IPS-20b (cell line): ENCODE results near the gene RASAL2.

ENCODE experiments used
- H3K27ac ChIP-seq: one replicate; pipeline ENCODE4 v1.5.1; 2013; ENCODE audit warnings: low read length
- H3K27me3 ChIP-seq: 2 replicates; pipeline ENCODE4 v1.6.1; 2013; ENCODE audit warnings: mild to moderate bottlenecking, low read length, inconsistent platforms; ENCODE audit not compliant: insufficient read depth
- H3K36me3 ChIP-seq: 2 replicates; pipeline ENCODE4 v1.6.1; 2013; ENCODE audit warnings: low read depth, mild to moderate bottlenecking, inconsistent platforms, low read length, moderate library complexity; ENCODE audit not compliant: insufficient read depth
- H3K4me1 ChIP-seq: 2 replicates; pipeline ENCODE4 v1.6.1; 2013; ENCODE audit warnings: mild to moderate bottlenecking, control low read depth, inconsistent platforms, low read length, moderate library complexity; ENCODE audit not compliant: insufficient read depth
- H3K4me3 ChIP-seq: 2 replicates; pipeline ENCODE4 v1.5.1; 2013; ENCODE audit warnings: mild to moderate bottlenecking, low read length, inconsistent platforms
- H3K9ac ChIP-seq: 2 replicates; pipeline ENCODE4 v1.6.1; 2013; ENCODE audit warnings: low read depth, mild to moderate bottlenecking, inconsistent platforms, low read length, moderate library complexity
- H3K9me3 ChIP-seq: 2 replicates; pipeline ENCODE4 v1.6.1; 2013; ENCODE audit warnings: mild to moderate bottlenecking, low read depth, low read length, inconsistent platforms; ENCODE audit not compliant: insufficient read depth

RASAL2 gene

DNA sequence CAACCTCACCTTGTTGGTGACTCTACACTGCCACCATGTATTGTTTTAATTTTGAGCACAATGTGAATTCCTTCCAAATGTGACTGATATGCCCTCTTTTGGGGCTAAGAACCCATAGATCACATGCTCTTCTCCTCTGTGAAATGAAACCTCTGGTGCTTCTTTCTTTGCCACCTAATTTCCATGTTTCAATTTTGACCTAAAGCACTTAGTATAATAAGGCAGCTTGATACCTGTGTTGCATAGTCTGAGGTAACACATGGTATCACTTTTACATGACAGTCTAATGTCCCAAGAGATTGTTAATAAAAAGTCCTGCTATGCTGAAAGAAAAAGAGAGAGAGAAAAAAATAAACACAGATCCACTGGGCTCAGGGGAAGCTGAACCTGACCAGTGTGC lies 378.6 kb downstream of the RASAL2 start:
- Histone ChIP-seq H3K9me3 (no peaks in the 10 kb centered on the region), H3K9ac (no peak overlapping the region), H3K4me1 (peaks cover 9% of the 10 kb centered on the region), H3K27ac (no peak overlapping the region), H3K4me3 (no peak overlapping the region), H3K36me3 (peaks cover 46% of the 10 kb centered on the region), H3K27me3 (no peaks in the 10 kb centered on the region)

DNA sequence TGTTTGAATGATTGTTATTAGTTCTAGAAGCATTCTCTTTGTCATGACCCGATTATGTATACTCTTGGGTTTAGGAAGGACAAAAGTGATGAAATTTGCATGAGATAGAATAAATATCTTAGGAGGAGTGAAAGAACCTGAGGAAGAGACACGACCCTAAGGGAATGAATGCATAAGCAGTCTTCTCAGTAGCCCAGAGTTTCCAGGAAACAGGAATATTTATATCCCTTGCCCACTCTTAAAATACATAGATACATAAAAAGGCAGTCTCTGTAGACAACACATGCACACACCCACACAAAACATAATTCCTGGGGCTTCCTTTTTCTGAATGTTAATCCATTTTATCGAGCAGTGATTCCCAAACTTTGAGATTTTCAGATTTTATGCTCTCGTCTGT lies 383.5 kb downstream of the RASAL2 start:
- Histone ChIP-seq H3K36me3 (peaks cover 24% of the 10 kb centered on the region), H3K4me1 (peaks cover 9% of the 10 kb centered on the region), H3K9me3 (no peaks in the 10 kb centered on the region), H3K9ac (no peak overlapping the region), H3K27me3 (no peaks in the 10 kb centered on the region), H3K27ac (no peak overlapping the region), H3K4me3 (no peak overlapping the region)

DNA sequence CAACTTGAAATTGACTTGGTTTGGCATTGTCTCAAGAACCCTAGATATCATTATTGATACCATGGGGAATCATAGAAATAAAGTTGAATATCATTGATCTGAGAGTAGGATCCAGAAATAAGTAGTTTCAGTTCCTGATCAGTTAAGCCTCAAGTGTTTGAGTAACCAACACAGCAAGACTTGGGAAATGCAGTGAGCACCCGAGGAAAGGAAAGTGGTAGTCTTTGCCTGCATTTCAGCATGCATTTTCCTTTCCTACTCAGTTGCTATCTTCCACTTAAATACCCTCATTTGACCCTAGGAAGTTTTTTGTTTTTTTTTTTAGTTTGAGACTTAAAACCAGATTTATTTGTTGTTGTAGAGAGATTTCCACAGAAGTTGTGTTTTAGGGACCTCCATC lies 383.9 kb downstream of the RASAL2 start:
- peaks cover 20% of the 10 kb centered on the region for H3K36me3 ChIP-seq
- no peaks in the 10 kb centered on the region for H3K27me3 ChIP-seq
- no peak overlapping the region for H3K4me3 ChIP-seq
- no peak overlapping the region for H3K9ac ChIP-seq
- peaks cover 9% of the 10 kb centered on the region for H3K4me1 ChIP-seq
- no peaks in the 10 kb centered on the region for H3K9me3 ChIP-seq
- H3K27ac ChIP-seq, result no peak overlapping the region

DNA sequence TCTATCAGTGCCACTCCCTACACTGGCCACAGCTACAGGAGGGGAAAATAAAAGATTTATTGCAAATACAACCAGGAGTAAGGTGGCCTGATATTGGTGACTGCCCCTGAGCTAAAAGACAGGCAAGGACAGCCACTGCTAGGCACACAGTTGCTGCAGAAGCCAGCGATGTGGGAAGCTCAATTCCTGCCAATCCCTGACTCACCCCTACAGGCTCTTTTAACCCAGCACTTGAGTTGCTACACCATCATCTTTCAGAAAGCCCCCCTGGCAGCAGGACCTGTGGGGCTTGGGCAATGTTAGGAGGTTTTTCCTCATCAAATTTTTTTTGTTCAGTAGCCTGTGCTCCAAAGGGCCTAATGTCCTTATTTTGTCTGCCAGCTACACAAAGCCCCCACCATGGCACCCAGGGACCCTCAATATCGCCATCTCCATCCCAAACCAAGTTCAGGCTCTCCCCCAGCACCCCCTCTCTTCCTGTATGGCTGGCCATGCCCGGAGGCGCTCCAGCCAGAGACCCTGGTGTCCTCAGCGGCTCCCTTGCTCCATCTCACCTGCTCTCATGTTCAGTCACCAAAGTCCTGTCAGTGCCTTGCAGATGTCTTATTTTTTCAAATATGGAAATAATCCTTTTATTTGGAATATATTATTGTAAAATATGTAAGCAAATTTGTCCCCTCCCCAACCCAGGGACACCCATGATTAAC lies 389.5 kb downstream of the RASAL2 start:
- H3K9me3 ChIP-seq, result no peaks in the 10 kb centered on the region
- H3K4me3 ChIP-seq, result no peak overlapping the region
- H3K9ac ChIP-seq, result no peak overlapping the region
- no peaks in the 10 kb centered on the region for H3K4me1 ChIP-seq
- H3K27me3 ChIP-seq, result no peaks in the 10 kb centered on the region
- H3K36me3 ChIP-seq, result no peaks in the 10 kb centered on the region
- H3K27ac ChIP-seq, result no peak overlapping the region

DNA sequence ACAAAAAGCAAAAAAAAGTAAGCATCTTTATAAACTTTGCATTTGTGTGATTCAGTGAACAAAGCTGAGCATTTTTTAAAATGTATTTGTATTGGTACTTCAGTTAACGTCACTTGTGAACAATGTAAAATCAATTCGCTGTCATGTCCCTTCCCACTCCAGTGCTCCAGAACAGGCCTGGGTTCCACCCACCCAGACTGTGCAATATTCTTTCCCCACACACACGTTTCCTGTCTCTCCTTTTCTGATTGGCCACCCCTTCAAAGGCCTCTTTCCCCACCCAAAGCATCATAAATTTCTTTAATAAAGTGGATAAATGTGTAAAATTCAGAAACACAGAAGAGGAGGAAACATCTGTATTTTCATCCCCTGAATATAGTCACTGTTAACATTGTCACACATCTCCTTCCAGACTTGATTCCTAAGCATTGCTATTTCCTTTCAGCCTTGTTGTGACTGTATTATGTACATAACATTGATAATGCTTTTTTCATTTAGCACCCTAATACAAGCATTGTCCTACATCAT lies 390.9 kb downstream of the RASAL2 start:
- no peak overlapping the region for H3K27ac ChIP-seq
- H3K9ac ChIP-seq, result no peak overlapping the region
- H3K4me3 ChIP-seq, result no peak overlapping the region
- H3K27me3 ChIP-seq, result no peaks in the 10 kb centered on the region
- no peaks in the 10 kb centered on the region for H3K36me3 ChIP-seq
- H3K9me3 ChIP-seq, result no peaks in the 10 kb centered on the region
- no peaks in the 10 kb centered on the region for H3K4me1 ChIP-seq

DNA sequence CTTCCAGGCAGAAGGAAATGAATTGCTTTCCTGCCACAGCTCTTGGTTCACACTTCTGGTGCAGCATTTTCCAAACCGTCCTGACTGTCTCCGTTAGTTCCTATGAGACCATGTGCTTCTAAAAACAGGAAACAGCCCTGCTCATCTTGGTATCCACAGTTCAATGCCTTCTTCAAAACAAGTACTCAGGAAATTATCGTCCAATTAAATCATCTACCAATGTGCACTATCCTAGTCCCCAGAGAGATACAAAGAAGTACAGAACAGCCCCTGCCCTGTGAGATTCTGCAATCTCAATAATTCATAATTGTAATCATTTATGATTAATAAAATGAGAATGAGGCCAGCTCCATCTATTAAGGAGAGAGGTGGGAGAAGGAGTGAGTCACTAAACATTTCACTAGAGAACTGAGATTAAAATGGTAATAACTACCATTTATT lies 391.7 kb downstream of the RASAL2 start:
- Histone ChIP-seq H3K9ac (no peak overlapping the region), H3K36me3 (no peaks in the 10 kb centered on the region), H3K4me1 (no peaks in the 10 kb centered on the region), H3K27ac (no peak overlapping the region), H3K9me3 (no peaks in the 10 kb centered on the region), H3K27me3 (no peaks in the 10 kb centered on the region), H3K4me3 (no peak overlapping the region)

DNA sequence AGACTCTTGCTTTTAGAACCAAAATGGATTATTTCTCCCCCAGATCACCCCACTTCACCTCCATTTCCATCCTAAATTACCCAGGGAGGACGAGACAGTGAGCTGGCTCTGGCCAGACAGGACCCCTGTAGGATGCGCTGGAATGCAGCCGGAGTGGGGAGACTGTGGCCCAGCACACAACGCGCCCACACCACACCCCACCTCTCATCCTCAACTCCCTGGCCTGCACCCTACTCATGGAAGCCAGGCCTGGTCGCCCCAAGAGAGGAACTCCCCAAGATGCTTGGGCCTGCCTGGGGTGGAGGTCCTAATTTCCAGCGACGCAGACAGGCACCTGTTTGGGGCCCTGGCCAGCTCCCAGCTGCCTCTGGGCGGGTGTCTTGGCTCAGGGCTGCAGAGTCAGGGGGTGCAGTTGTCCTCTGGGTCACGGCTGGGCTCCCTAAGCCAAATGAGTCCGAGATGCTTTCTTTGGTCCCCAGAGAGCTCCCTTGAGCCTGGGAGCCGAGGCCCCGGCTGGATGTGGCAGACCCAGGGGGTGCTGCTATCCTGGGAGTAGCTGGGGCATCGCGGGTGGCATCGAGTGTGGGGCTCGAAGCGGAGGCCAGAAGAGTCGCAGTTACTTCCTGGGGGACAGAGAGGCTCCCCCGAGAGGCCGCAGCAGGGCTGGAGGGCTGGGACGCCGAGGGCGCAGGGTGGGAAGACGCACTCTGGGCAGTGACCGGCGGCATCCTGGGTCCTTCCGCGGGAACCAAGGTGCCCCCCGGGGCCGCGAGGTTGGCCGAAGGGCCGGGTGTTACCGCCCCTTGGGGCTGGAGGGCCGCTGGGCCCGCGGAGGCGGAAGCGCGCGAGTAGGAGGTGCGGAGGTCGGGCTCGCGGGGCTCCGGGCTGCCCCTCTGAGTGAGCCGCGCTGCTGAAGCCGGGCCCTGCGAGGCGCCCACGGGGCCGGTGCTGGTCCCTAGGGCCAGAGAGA lies 392.5 kb downstream of the RASAL2 start:
- Histone ChIP-seq H3K9me3 (no peaks in the 10 kb centered on the region), H3K36me3 (no peaks in the 10 kb centered on the region), H3K9ac (no peak overlapping the region), H3K27me3 (no peaks in the 10 kb centered on the region), H3K4me3 (no peak overlapping the region), H3K4me1 (no peaks in the 10 kb centered on the region), H3K27ac (no peak overlapping the region)

DNA sequence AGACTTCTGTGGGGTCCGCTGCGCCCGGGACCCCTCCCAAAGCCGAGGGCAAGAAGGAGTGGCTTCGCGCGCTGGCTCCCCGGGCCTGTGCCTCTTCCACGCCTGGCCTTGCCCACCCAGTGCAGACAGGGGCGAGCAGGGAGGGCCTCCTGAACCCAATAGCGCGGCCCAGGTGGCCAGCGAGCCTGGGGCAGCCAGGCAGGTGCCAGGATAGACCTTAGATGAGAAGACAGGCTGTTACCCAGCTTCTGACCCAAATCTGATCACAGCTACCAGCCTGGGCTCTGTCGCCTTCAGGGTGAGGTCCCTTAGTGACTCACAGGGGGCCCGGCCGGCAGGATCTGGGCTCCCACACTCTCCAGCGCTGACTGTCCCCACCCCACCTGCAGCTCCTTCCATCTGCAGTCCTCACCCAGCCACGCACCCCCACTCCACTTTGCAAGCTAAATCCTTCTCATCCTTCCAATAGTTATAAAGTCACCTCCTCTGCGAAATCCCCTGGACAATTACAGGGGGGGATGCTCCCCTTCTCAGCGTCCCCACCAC lies 393.2 kb downstream of the RASAL2 start:
- Histone ChIP-seq H3K36me3 (no peaks in the 10 kb centered on the region), H3K4me1 (no peaks in the 10 kb centered on the region), H3K9ac (no peak overlapping the region), H3K27ac (no peak overlapping the region), H3K4me3 (no peak overlapping the region), H3K9me3 (no peaks in the 10 kb centered on the region), H3K27me3 (no peaks in the 10 kb centered on the region)

DNA sequence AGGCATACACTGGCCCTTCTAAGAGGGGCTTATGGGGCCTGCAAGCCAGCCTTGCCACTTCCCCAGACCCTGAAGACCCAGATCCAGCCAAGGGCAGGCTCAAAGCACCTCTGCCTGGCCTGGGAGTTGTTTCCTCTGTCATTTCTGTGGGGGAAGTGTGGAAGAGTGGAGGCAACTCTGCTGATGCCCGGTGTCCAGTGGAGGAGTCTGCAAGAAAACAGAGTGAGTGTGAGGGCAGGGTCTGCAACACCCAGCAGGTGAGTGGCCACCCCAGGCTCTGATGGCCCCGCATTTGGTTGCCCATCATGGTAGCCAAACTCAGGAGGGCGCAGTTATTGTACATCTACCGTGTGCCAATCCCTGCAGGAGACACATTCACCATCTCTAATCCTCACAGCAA lies 394.5 kb downstream of the RASAL2 start:
- H3K36me3 ChIP-seq, result no peaks in the 10 kb centered on the region
- H3K9ac ChIP-seq, result no peak overlapping the region
- H3K4me1 ChIP-seq, result no peaks in the 10 kb centered on the region
- H3K27me3 ChIP-seq, result no peaks in the 10 kb centered on the region
- no peaks in the 10 kb centered on the region for H3K9me3 ChIP-seq
- no peak overlapping the region for H3K4me3 ChIP-seq
- H3K27ac ChIP-seq, result no peak overlapping the region

DNA sequence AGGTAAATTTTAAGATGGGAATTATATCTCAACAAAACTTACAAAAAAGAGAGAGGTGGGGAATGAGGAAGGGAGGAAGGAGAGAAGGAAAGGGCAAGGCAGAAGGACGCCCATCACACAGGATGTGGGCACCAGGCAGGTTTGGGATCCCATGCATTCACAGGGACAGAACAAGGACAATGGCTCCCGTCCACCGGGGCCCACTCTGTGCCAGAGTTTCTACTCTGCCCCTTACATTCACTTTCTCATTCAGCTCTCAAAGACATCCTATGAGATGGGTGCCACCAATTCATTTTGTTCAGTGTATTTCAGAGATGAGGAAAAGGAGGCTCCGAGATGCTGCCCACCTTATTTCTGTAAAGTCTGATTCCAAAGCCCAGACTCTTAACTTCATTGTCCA lies 395.5 kb downstream of the RASAL2 start:
- Histone ChIP-seq H3K36me3 (no peaks in the 10 kb centered on the region), H3K27ac (no peak overlapping the region), H3K9me3 (no peaks in the 10 kb centered on the region), H3K9ac (no peak overlapping the region), H3K4me3 (no peak overlapping the region), H3K4me1 (no peaks in the 10 kb centered on the region), H3K27me3 (no peaks in the 10 kb centered on the region)

DNA sequence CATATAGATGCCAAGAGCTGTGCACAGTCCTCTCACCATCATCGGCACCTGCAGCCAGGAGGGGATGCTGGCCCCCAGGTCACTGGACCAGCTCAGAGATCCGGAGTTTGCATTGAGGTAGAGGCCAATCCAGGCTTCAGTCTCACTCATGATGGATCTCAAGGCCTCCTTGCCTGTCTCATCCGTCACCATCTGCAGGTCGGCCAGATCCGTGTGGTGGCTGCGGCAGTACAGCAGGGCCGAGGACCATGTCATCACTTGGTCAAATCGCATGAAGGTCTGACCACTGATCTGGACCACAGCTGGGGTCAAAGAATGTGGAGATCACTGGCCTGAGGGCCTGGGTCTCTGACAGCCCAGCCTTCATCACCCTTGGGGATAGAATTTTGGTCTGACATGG lies 396.2 kb downstream of the RASAL2 start:
- H3K9ac ChIP-seq, result no peak overlapping the region
- H3K4me1 ChIP-seq, result no peaks in the 10 kb centered on the region

More for the DNA sequence above, 396.2 kb downstream of the RASAL2 start:
- Histone ChIP-seq H3K27ac (no peak overlapping the region), H3K36me3 (no peaks in the 10 kb centered on the region), H3K9me3 (no peaks in the 10 kb centered on the region), H3K4me3 (no peak overlapping the region), H3K27me3 (no peaks in the 10 kb centered on the region)
